Mesenchymal stem cell (in vitro differentiated cells and primary cell): ENCODE measurements around the gene KRTAP12-3.

Source experiments
- DNase-seq: peaks from one replicate; pipeline ENCODE4 v3.0.0-alpha.2; 2013
- H2AFZ ChIP-seq: one replicate; pipeline ENCODE4 v1.6.1; 2013; ENCODE audit warnings: low read depth, mild to moderate bottlenecking, control low read depth, inconsistent platforms, low read length, moderate library complexity
- H2AK5ac ChIP-seq: 2 replicates; pipeline ENCODE4 v1.6.1; 2013; ENCODE audit warnings: low read length, moderate library complexity, mild to moderate bottlenecking, inconsistent platforms; ENCODE audit not compliant: severe bottlenecking
- H2BK120ac ChIP-seq: one replicate; pipeline ENCODE4 v1.6.1; 2013; ENCODE audit warnings: low read depth, mild to moderate bottlenecking, inconsistent platforms, low read length, moderate library complexity
- H2BK12ac ChIP-seq, 2 experiments: one replicate each; pipeline ENCODE4 v1.6.1; 2013; ENCODE audit warnings: inconsistent platforms in 2 of 2, low read length in 2 of 2, mild to moderate bottlenecking in 2 of 2, moderate library complexity in 2 of 2, control low read depth in 1 of 2
- H2BK15ac ChIP-seq: one replicate; pipeline ENCODE4 v1.6.1; 2013; ENCODE audit warnings: mild to moderate bottlenecking, low read depth, inconsistent platforms; ENCODE audit not compliant: poor library complexity, severe bottlenecking
- H2BK5ac ChIP-seq: 2 replicates; pipeline ENCODE4 v1.6.1; 2013; ENCODE audit warnings: low read depth, mild to moderate bottlenecking, low read length, control low read depth, inconsistent platforms; ENCODE audit not compliant: poor library complexity, severe bottlenecking
- H3K14ac ChIP-seq, 2 experiments: one replicate each; pipeline ENCODE4 v1.6.1; 2013; ENCODE audit warnings: inconsistent platforms in 2 of 2, low read length in 2 of 2, control low read depth in 1 of 2, mild to moderate bottlenecking in 1 of 2, moderate library complexity in 1 of 2
- H3K18ac ChIP-seq, 2 experiments: one replicate each; pipeline ENCODE4 v1.6.1; 2013; ENCODE audit warnings: inconsistent platforms in 2 of 2, low read length in 2 of 2, control low read depth in 1 of 2, low read depth in 1 of 2, mild to moderate bottlenecking in 1 of 2
- H3K23ac ChIP-seq, 2 experiments: one replicate each; pipeline ENCODE4 v1.6.1; 2013; ENCODE audit warnings: inconsistent platforms in 2 of 2, low read length in 2 of 2, mild to moderate bottlenecking in 2 of 2, moderate library complexity in 2 of 2, control low read depth in 1 of 2
- H3K27ac ChIP-seq: 2 replicates; pipeline ENCODE4 v1.5.1; 2013; ENCODE audit warnings: mild to moderate bottlenecking, moderate library complexity, low read length, control low read depth, inconsistent platforms; ENCODE audit not compliant: poor library complexity, severe bottlenecking
- H3K27me3 ChIP-seq, 2 experiments: 2 replicates each; pipeline versions ENCODE4 v1.6.1 to v1.7.0; 2013; ENCODE audit warnings: low read length in 2 of 2, mild to moderate bottlenecking in 2 of 2, moderate library complexity in 2 of 2, control low read depth in 1 of 2, inconsistent platforms in 1 of 2; ENCODE audit not compliant: control insufficient read depth in 1 of 2, insufficient read depth in 1 of 2
- H3K36me3 ChIP-seq, 2 experiments: 2 replicates each; pipeline versions ENCODE4 v1.6.1 to v1.7.0; 2013; ENCODE audit warnings: low read length in 2 of 2, control low read depth in 1 of 2, inconsistent platforms in 1 of 2, low read depth in 1 of 2, mild to moderate bottlenecking in 1 of 2; ENCODE audit not compliant: insufficient read depth in 2 of 2, control insufficient read depth in 1 of 2
- H3K4ac ChIP-seq, 2 experiments: one replicate each; pipeline ENCODE4 v1.6.1; 2013; ENCODE audit warnings: inconsistent platforms in 2 of 2, low read length in 2 of 2, mild to moderate bottlenecking in 2 of 2, moderate library complexity in 2 of 2, control low read depth in 1 of 2, low read depth in 1 of 2
- H3K4me1 ChIP-seq: 2 replicates; pipeline ENCODE4 v1.6.1; 2013; ENCODE audit warnings: low read depth, low read length, control low read depth; ENCODE audit not compliant: control insufficient read depth, insufficient read depth
- H3K4me2 ChIP-seq: 2 replicates; pipeline ENCODE4 v1.6.1; 2013; ENCODE audit warnings: low read length, mild to moderate bottlenecking, inconsistent platforms; ENCODE audit not compliant: poor library complexity, severe bottlenecking
- H3K4me3 ChIP-seq, 2 experiments: 2 replicates each; pipeline versions ENCODE4 v1.5.1 to v1.7.0; 2013; ENCODE audit warnings: low read length in 2 of 2, mild to moderate bottlenecking in 2 of 2, control low read depth in 1 of 2, low read depth in 1 of 2; ENCODE audit not compliant: insufficient read depth in 1 of 2
- H3K79me1 ChIP-seq: replicated peaks from 2 replicates; pipeline ENCODE4 v1.6.1; 2013; ENCODE audit warnings: mild to moderate bottlenecking, control low read depth, low read length, inconsistent platforms; ENCODE audit not compliant: poor library complexity, severe bottlenecking
- H3K9ac ChIP-seq: 2 replicates; pipeline ENCODE4 v1.7.0; 2013; ENCODE audit warnings: mild to moderate bottlenecking, low read length, moderate library complexity
- H3K9me3 ChIP-seq: 2 replicates; pipeline ENCODE4 v1.7.0; 2013; ENCODE audit warnings: mild to moderate bottlenecking, low read length; ENCODE audit not compliant: control insufficient read depth
- H4K8ac ChIP-seq: one replicate; pipeline ENCODE4 v1.6.1; 2013; ENCODE audit warnings: inconsistent platforms, mild to moderate bottlenecking, low read length, moderate library complexity
- H4K91ac ChIP-seq: one replicate; pipeline ENCODE4 v1.6.1; 2013; ENCODE audit warnings: mild to moderate bottlenecking, low read length, inconsistent platforms
- WGBS: methylation state at CpG from one replicate; pipeline ENCODE4 v1.1.7; 2013; ENCODE audit warnings: mixed read lengths; 5-methylcytosine and 5-hydroxymethylcytosine counted together

KRTAP12-3 gene

GRCh38 chr21:44694776-44695175 is 37.0 kb downstream of the KRTAP12-3 start:
- 68% methylated on average over 11 of the region's 11 CpGs for WGBS
- H3K14ac ChIP-seq = no peak overlapping the region

GRCh38 chr21:44695184-44695583 is 37.5 kb downstream of the KRTAP12-3 start:
- Histone ChIP-seq H3K79me1 (no peaks in the 10 kb centered on the region), H2BK15ac (no peak overlapping the region), H3K18ac (no peak overlapping the region), H3K4me2 (no peak overlapping the region), H3K9ac (no peak overlapping the region), H2BK12ac (no peak overlapping the region), H2AK5ac (no peak overlapping the region), H3K27me3 (peaks cover 38 to 51% of the 10 kb centered on the region in 2 experiments), H3K23ac (no peak overlapping the region), H4K91ac (no peak overlapping the region), H3K4me3 (no peak overlapping the region), H2BK120ac (no peak overlapping the region), H4K8ac (no peak overlapping the region), H3K4ac (no peak overlapping the region), H3K36me3 (no peaks in the 10 kb centered on the region), H2BK5ac (no peak overlapping the region), H3K9me3 (peaks cover 22% of the 10 kb centered on the region), H2AFZ (no peak overlapping the region), H3K4me1 (peaks cover 12% of the 10 kb centered on the region), H3K27ac (no peak overlapping the region), H3K14ac (no peak overlapping the region)
- 58% methylated on average over 7 of the region's 8 CpGs for WGBS
- no peak for DNase-seq

More at GRCh38 chr21:44694776-44695175, 37.0 kb downstream of the KRTAP12-3 start:
- Histone ChIP-seq H3K23ac (no peak overlapping the region), H3K9ac (no peak overlapping the region), H3K27ac (no peak overlapping the region), H2AFZ (no peak overlapping the region), H3K4ac (no peak overlapping the region), H3K9me3 (peaks cover 22% of the 10 kb centered on the region), H4K8ac (no peak overlapping the region), H2BK15ac (no peak overlapping the region), H3K4me2 (no peak overlapping the region), H4K91ac (no peak overlapping the region), H3K4me1 (peaks cover 12% of the 10 kb centered on the region), H2BK5ac (no peak overlapping the region), H2BK12ac (no peak overlapping the region), H2AK5ac (no peak overlapping the region), H3K79me1 (no peaks in the 10 kb centered on the region), H3K36me3 (no peaks in the 10 kb centered on the region), H2BK120ac (no peak overlapping the region), H3K18ac (no peak overlapping the region), H3K27me3 (peaks cover 34 to 47% of the 10 kb centered on the region in 2 experiments), H3K4me3 (no peak overlapping the region)
- no peak for DNase-seq

GRCh38 chr21:44695641-44696040 is 37.9 kb downstream of the KRTAP12-3 start:
- no peak overlapping the region for H2AFZ ChIP-seq
- H2AK5ac ChIP-seq = no peak overlapping the region
- H4K8ac ChIP-seq = no peak overlapping the region
- no peak overlapping the region for H2BK120ac ChIP-seq
- no peak overlapping the region for H2BK5ac ChIP-seq
- peaks cover 12% of the 10 kb centered on the region for H3K4me1 ChIP-seq
- WGBS = 69% methylated on average over 8 of the region's 8 CpGs
- H3K4ac ChIP-seq = no peak overlapping the region
- H3K27me3 ChIP-seq = peaks cover 43 to 55% of the 10 kb centered on the region in 2 experiments
- no peak overlapping the region for H3K23ac ChIP-seq
- no peak overlapping the region for H2BK12ac ChIP-seq
- no peak overlapping the region for H3K4me2 ChIP-seq
- H3K14ac ChIP-seq = no peak overlapping the region
- peaks cover 22% of the 10 kb centered on the region for H3K9me3 ChIP-seq
- no peaks in the 10 kb centered on the region for H3K79me1 ChIP-seq
- H3K9ac ChIP-seq = no peak overlapping the region
- H3K27ac ChIP-seq = no peak overlapping the region
- H4K91ac ChIP-seq = no peak overlapping the region
- H3K36me3 ChIP-seq = no peaks in the 10 kb centered on the region
- no peak overlapping the region for H3K4me3 ChIP-seq
- no peak for DNase-seq
- no peak overlapping the region for H3K18ac ChIP-seq
- no peak overlapping the region for H2BK15ac ChIP-seq

- H2BK5ac ChIP-seq = no peak overlapping the region
- no peaks in the 10 kb centered on the region for H3K79me1 ChIP-seq
- peaks cover 12% of the 10 kb centered on the region for H3K4me1 ChIP-seq
- no peak overlapping the region for H3K18ac ChIP-seq
- peaks cover 52 to 60% of the 10 kb centered on the region in 2 experiments for H3K27me3 ChIP-seq
- WGBS = 59% methylated on average over 8 of the region's 10 CpGs
- H3K4me3 ChIP-seq = no peak overlapping the region
- peaks cover 18% of the 10 kb centered on the region for H3K9me3 ChIP-seq
- no peak overlapping the region for H3K9ac ChIP-seq
- H3K36me3 ChIP-seq = no peaks in the 10 kb centered on the region
- no peak overlapping the region for H4K8ac ChIP-seq
- H2BK15ac ChIP-seq = no peak overlapping the region
- no peak overlapping the region for H2AFZ ChIP-seq
- H3K27ac ChIP-seq = no peak overlapping the region
- no peak overlapping the region for H2BK12ac ChIP-seq
- DNase-seq = no peak
- no peak overlapping the region for H4K91ac ChIP-seq
- no peak overlapping the region for H2AK5ac ChIP-seq
- no peak overlapping the region for H3K14ac ChIP-seq
- H3K4me2 ChIP-seq = no peak overlapping the region
- no peak overlapping the region for H3K23ac ChIP-seq
- no peak overlapping the region for H3K4ac ChIP-seq
- H2BK120ac ChIP-seq = no peak overlapping the region
Measured at GRCh38 chr21:44696572-44696971, 38.8 kb downstream of the KRTAP12-3 start.
